ENCODE measurements around the gene CTSO.

Gene CTSO

DNA sequence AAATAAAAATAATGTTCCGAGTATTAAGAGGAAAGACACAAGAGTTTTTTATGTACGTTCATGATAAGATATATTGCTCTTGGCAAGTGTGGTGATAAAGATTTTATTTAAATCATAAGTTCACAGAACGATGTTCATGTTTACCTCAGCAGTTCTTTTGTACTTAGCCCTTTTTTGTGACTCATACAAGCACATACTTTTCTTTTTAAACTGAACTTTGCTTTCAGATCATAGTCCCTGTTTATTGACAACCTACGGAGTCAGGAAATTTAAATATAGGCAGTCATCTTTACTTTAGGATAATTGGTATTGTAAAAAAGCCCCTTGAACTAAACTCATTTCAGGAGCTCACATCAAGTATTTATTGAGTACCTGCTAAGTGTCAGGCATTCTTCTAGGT, 1.3 kb upstream of the CTSO start:
- no peak overlapping the region for H3K4me3 ChIP-seq (ENCODE audit: low read depth, low read length)
- peak; percentile 37 for DNase-seq (ENCODE audit: low read depth)
- TF ChIP-seq, protein P1, sequence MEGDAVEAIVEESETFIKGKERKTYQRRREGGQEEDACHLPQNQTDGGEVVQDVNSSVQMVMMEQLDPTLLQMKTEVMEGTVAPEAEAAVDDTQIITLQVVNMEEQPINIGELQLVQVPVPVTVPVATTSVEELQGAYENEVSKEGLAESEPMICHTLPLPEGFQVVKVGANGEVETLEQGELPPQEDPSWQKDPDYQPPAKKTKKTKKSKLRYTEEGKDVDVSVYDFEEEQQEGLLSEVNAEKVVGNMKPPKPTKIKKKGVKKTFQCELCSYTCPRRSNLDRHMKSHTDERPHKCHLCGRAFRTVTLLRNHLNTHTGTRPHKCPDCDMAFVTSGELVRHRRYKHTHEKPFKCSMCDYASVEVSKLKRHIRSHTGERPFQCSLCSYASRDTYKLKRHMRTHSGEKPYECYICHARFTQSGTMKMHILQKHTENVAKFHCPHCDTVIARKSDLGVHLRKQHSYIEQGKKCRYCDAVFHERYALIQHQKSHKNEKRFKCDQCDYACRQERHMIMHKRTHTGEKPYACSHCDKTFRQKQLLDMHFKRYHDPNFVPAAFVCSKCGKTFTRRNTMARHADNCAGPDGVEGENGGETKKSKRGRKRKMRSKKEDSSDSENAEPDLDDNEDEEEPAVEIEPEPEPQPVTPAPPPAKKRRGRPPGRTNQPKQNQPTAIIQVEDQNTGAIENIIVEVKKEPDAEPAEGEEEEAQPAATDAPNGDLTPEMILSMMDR (conservative IDR thresholded peaks at IDR 0.05; ENCODE audit: low read depth, low read length), result no peak

DNA sequence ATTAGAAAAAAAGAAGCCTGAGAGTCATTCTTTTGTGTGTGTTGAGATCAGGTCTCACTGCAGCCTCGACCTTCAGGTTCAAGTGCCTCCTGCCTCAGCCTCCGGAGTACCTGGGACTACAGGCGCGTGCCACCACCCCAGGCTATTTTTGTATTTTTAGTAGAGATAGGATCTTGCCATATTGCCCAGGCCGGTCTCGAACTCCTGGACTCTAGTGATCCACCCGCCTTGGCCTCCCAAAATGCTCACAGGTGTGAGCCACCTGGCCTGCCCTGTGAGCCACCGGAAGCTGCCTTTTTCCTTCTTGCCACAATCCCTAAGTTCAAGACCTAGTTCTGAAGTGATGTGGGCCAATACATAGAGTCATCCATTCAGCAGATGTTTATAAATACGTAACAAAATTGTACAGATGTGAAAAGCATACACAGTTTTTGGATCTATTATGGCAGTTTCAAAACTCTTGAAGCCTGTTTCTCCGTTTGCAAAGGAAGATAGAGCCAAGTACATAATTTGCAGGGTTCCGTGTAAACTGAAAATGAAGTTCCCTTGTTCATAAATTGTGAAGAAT, 536 bp upstream of the CTSO start:
- peak overlapping the region; percentile 78 for H3K4me3 ChIP-seq (ENCODE audit: low read depth, low read length)
- no peak for DNase-seq (ENCODE audit: low read depth)
- TF ChIP-seq, protein P1 (conservative IDR thresholded peaks at IDR 0.05; ENCODE audit: low read depth, low read length), result no peak

DNA sequence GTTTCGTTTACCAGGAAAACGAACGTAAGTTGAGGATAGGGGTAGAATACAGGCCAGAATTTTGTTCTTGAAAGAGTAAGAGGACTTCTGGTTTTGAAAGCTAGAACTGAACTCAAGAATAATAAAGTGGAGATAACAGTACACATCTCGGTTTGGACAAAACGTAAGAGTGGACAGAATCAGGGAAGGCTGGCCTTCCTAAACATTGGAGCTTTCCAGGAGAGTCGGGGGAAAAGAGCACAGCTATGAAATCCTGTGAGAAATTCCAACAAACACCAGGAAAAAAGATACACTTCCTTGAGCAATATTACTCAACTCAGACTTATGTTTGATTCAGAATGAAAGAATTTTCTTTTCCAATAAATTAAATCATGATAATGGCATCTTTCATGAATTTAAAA, 1.2 kb downstream of the CTSO start:
- DNase-seq (ENCODE audit: low read depth), result no peak
- H3K4me3 ChIP-seq (ENCODE audit: low read depth, low read length), result peak overlapping the region; percentile 78
- TF ChIP-seq, protein P1 (conservative IDR thresholded peaks at IDR 0.05; ENCODE audit: low read depth, low read length), result no peak

DNA sequence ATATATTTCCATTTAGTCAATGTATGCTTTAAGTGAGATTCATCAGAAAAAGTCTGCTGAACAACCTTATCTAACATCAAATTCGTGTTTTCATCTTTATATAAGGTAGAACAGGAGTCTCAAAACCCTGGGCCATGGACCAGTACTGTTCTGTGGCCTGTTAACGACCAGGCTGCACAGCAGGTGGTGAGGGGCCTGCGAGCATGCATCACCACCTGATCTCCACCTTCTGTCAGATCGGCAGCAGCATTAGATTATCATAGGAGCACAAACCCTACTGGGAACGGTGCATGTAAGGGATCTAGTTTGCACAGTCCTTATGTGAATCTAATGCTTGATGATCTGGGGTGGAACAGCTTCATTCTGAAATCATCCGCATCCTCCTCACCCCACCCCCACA, 3.2 kb downstream of the CTSO start:
- H3K4me3 ChIP-seq (ENCODE audit: low read depth, low read length), result no peak overlapping the region
- TF ChIP-seq, protein P1 (conservative IDR thresholded peaks at IDR 0.05; ENCODE audit: low read depth, low read length), result no peak
- no peak for DNase-seq (ENCODE audit: low read depth)

DNA sequence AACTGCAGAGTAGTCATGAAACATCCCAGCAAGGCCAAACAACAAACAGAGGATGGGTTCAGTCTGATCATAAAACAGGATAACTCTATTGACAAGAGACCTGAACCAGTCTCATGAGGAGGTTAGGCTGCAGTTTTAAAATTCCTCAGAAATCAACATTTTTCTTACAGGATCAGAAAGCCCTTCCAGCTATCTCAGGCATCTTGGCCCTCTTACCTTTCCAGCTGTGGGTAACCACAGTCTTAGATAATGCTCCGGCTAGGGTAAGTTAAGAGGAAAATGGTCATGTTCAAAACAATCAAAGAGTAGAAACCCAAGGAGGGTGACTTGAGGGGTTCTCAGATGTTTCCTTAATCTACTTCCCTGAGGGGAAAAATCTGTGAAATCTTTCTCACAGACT, 5.1 kb downstream of the CTSO start:
- TF ChIP-seq, protein P1 (conservative IDR thresholded peaks at IDR 0.05; ENCODE audit: low read depth, low read length), result no peak
- no peak overlapping the region for H3K4me3 ChIP-seq (ENCODE audit: low read depth, low read length)
- DNase-seq (ENCODE audit: low read depth), result peak; percentile 72

DNA sequence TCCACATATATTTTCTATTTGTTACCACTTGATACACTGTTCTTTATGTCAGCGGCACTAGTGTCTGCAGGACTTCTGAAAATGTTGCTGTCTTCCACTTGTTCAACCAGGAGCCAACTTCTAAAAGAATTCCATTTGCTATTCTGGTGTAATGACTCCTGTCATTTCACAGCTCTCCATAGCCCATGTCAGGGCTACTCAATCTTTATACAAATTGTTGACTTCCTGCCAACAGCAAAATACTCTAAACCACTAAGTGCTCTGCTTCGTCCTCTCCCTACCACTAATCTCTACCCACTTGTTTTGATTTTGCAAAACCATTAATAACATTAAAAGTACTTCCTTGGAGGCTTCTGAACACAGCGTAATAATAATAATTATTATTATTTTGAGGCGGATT, 7.2 kb downstream of the CTSO start:
- TF ChIP-seq, protein P1 (conservative IDR thresholded peaks at IDR 0.05; ENCODE audit: low read depth, low read length), result no peak
- peak; percentile 59 for DNase-seq (ENCODE audit: low read depth)
- H3K4me3 ChIP-seq (ENCODE audit: low read depth, low read length), result no peak overlapping the region

DNA sequence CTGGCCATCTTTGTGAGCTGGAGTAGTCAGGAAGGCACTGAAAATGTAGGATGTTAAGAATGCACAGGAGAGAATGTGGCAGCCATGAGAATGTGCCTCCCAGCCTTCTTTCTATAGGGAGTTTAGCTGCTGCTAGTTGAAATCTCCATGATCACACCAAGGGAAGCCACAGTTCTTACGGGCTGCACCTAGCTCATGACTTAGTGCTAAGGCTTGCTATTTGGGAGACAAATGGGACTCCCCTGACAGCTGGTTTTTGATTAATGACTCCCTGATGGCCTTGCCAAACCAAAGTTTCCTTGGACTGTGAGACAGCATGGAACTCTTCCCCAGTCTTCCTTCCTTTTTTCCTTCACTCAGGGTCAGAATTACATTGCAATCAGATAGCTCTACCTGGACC, 9.2 kb downstream of the CTSO start:
- no peak overlapping the region for H3K4me3 ChIP-seq (ENCODE audit: low read depth, low read length)
- DNase-seq (ENCODE audit: low read depth), result no peak
- TF ChIP-seq, protein P1 (conservative IDR thresholded peaks at IDR 0.05; ENCODE audit: low read depth, low read length), result no peak
